HG03103 (cell line): ENCODE data around the gene C7orf33.
A peak's percentile ranks its signal among the peaks of the same experiment; 100 is the strongest.
"Not testable (repeated sequence)": the region's sequence is repeated elsewhere in the genome, so short reads cannot be mapped to it uniquely, and the experiment has no call there.

Experiments
- ATAC-seq: cut with Tn5 transposase; IDR thresholded peaks from one replicate; pipeline ENCODE4 v1.9.1; 2021; ENCODE audit warnings: low read depth; ENCODE audit not compliant: unreplicated experiment

Gene C7orf33

DNA sequence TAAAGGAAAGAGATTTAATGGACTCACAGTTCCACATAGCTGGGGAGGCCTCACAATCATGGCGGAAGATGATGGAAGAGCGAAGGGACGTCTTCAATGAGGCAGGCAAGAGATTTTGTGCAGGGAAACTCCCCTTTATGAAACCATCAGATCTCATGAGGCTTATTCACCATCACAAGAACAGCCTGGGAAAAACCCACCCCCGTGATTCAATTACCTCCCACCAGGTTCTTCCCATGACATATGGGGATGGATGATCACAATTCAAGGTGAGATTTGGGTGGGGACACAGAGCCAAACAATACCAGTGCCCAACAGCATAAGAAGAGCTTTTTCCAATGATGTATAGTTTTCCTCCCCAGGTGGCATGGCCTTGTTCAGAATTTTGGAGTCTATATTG lies 11.2 kb upstream of the C7orf33 start:
- ATAC-seq: no peak

- ATAC-seq: no peak
Measured at GRCh38 chr7:148580446-148580845, 10.1 kb upstream of the C7orf33 start.

GRCh38 chr7:148581624-148582023 lies 8.9 kb upstream of the C7orf33 start:
- no peak for ATAC-seq

DNA sequence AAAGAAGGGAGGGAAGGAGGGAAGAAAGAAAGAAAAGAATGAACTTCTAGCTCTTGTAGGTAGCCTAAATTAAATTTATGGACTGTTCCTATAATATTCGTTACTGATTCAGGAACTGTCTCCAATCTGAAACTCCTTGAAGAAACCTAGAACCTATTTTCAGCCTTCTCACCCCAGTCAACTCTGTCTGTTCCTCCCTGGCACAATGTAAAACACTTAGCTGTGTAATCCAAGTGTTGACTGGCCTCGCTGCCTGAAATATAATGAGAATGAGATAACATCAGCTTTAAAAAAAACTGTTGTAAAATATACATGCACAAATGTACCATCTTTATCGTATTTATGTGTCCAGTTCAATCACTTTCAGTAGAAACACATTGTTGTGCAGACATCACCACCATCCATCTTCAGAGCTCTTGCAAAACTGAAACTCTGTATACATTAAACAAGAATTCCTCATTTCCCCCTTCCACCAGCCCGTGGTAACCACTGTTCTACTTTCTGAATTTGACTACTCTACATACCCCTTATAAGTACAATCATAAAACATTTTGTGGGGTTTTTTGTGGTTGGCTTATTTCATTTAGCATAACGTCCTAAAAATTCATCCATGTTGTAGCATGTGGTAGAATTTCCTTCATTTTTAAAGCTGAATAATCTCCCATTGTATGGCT lies 6.3 kb upstream of the C7orf33 start:
- ATAC-seq: peak; percentile 93

GRCh38 chr7:148585399-148585798 lies 5.2 kb upstream of the C7orf33 start:
- ATAC-seq: no peak

DNA sequence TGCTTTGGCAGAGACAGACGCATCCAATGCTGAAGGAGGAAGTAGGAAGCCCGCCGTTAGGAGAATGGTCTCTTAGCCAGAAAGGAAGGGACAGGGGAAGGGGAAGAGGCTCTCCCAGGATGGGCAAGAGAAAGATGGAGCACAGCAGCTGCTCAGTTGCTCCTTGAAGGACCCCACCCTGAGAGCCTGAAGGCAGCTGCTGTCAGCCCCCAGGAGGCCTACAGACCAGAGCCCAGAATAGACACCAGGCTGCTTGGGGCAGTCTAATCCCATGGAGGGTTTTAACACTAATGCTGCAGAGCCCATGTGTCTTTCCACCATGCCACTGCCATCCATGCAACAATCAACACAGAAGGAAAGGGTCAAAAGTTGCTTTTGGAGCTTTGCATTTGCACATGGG lies 3.5 kb upstream of the C7orf33 start:
- ATAC-seq: no peak

GRCh38 chr7:148588168-148588567 lies 2.4 kb upstream of the C7orf33 start:
- no peak for ATAC-seq

DNA sequence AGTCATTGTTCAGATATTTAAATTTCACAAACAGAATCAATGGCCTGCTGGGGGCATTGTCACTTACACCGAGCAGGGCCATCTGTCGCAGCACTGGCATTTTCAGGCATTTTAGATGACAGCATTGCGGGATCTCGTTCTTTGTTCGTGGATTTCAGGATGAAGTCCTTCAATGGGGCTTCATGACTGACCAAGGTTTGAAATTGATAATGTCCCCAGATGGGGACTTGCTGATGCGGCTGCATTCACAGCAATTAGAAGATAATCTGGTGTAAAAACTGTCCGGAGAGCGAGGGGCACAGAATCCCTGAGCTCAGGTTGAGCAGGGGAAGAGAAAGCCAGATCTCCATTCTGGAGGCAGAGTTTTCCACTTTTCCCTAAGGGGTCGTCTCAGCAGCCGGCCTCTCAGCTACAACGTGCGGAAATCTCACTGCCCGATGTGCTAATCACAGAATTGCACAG lies 1.9 kb upstream of the C7orf33 start:
- ATAC-seq: no peak

DNA sequence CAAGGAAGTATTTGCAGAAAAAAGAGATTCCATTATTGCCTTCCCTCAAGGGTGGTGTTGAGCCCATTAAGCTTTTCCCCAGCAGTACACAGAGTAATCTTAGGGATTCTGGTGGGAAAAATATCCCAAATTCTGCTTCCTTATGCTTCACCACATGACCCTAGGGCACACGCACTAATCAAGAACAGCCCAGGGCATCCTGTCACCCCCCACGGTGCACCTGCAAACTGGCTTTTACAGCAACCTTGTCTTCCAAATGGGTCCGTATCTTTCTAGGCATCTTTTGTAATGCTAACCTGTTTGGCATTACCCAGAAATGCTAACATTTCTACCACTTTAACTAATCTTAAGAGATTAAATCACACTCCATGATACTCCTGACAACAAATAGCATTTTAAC lies 926 bp upstream of the C7orf33 start:
- no peak for ATAC-seq

- not testable (repeated sequence) for ATAC-seq
Measured at GRCh38 chr7:148596354-148596753, 5.8 kb downstream of the C7orf33 start.

DNA sequence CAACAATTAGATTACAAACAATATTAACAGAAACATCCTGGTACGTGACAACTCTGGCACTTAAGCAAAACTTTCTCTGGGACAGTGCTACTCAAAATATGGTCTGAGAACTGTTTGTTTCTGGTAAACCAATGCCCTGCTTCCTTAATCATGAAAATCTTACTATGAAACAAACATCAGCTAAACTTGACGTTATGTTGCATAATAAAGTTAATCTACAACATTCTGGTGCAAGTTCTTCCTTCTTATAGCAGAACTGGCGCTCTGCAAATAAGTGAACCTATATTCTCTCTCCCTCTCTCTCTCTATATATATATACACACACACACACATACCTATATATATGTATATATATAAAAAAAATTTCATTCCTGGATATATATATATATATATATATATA lies 7.8 kb downstream of the C7orf33 start:
- no peak for ATAC-seq

GRCh38 chr7:148605350-148605749 lies 14.8 kb downstream of the C7orf33 start:
- no peak for ATAC-seq

- no peak for ATAC-seq
Measured at GRCh38 chr7:148607151-148607661, 16.6 kb downstream of the C7orf33 start.

- ATAC-seq: no peak
Measured at GRCh38 chr7:148609045-148609725, 18.6 kb downstream of the C7orf33 start.

GRCh38 chr7:148611692-148612091 lies 21.1 kb downstream of the C7orf33 start:
- ATAC-seq: no peak

- ATAC-seq: no peak
Measured at GRCh38 chr7:148615085-148615730, 24.6 kb downstream of the C7orf33 start.

GRCh38 chr7:148620749-148621359 lies 30.3 kb downstream of the C7orf33 start:
- no peak for ATAC-seq

DNA sequence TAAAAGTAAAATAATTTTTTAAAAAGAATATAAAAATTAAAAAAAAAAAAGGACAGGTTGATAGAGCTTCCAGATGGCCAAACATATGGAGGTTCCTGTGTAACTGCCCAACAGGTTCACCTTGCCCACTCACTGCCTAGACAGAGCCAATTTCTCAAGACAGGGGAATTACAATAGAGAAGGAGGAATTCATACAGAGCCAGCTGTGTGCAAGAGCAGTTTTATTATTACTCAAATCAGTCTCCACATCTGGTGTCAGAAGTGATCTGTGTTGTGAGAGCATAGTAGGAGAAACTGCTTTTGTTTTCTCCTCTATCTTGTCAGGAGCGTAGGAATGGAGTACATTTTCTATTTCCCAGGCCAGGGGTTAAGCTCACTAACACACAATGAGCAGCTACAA lies 31.0 kb downstream of the C7orf33 start:
- ATAC-seq: no peak

DNA sequence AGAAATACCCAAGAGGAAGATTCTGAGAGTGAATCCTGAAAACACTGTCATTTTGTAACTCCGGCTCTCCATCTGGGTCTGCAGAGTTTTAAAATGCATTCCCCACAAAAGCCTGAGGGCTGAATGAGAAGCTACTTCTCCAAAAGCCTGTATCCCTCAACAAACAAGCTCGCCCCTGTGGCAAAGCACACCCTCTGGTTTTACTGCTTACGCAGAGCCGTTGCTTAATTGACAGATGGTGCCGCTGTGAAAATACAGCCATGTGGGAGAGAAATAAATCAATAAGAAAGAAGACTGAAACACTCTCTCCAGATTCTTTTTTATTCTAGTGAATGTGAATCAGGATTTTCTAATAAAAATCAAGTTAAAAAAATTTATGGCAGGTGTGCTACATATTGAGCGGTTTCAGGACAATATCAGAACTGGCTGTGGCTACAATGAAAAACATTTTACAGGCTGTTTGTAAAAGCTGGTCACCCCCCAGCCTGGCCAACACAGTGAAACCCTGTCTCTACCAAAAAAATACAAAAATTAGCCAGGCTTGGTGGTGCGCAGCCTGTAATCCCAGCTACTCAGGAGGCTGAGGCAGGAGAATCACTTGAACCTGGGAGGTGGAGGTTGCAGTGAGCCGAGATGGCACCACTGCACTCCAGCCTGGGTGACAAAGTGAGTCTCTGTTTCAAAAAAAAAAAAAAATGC lies 32.5 kb downstream of the C7orf33 start:
- ATAC-seq: no peak

- no peak for ATAC-seq
Measured at GRCh38 chr7:148623586-148624282, 33.2 kb downstream of the C7orf33 start.
